ENCODE data around the gene SPOCK1. TPM values are rescaled to one million over a fixed set of nuclear protein-coding genes. Genes with fewer than 3 reads are reported as not detected.
A peak's percentile ranks its signal among the peaks of the same experiment; 100 is the strongest.

The SPOCK1 gene
- total and polyA plus RNA-seq, 2 of the 13 experiments (the other 11 are each of a cell fraction or from before 2014, with no cell fraction given), result 0.18 to 0.29 TPM

DNA sequence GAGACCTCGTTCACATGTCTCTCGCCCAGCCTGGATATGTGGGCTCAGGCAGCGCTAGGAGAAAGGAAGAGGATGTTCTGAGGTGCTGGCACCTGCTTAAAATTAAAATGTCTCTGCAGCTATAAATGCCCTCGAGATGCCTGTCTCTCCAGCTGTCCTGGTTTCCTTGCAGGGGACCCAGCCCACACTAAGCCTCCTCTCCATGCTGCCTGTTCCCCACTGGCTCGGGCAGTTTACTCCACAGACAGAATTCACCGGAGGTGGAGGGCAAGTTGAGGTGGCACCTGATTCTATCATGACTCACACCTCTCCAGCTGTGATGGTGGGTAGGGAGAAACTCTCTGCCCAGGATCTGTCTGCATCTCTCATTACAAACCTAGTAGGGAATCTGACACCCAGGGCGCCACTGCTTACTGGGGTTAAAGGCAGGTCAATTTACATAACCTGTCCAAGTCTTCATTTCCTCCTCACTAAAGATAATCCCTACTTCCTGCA lies 420.9 kb downstream of the SPOCK1 start (continued):
- TF ChIP-seq KDM6A (CRISPR knock-in tag; IDR thresholded peaks at IDR 0.05; ENCODE audit: low read depth) (no peak), GTF2F1 (IDR thresholded peaks at IDR 0.05; ENCODE audit: low read length) (no peak), ZNF562 (CRISPR knock-in tag; IDR thresholded peaks at IDR 0.05; ENCODE audit: borderline replicate concordance) (no peak), NCOA2 (CRISPR knock-in tag; IDR thresholded peaks at IDR 0.05) (no peak)

GRCh38 chr5:137075163-137075970 lies 423.8 kb downstream of the SPOCK1 start:
- H2AFZ ChIP-seq (ENCODE audit: low read length), result no peak overlapping the region
- H4K20me1 ChIP-seq (ENCODE audit: insufficient read depth, low read length), result no peaks in the 10 kb centered on the region
- no peaks in the 10 kb centered on the region for H3K4me1 ChIP-seq (ENCODE audit: insufficient read depth, low read length)
- FAIRE-seq (peak; percentile 76), DNase-seq (ENCODE audit: low spot score) (peak; percentile 69), ATAC-seq (peak; percentile 100)
- ChIA-PET CTCF (ENCODE audit: low intra/inter-chr PET ratio, low total read pairs) (no interaction called here), POLR2A (no interaction called here)
- intact Hi-C loops (cut with micrococcal nuclease; ENCODE audit: unreplicated experiment) (loop anchor here (1.0 kb wide), 2 partner anchors 140 to 145 kb away; no protein-coding TSS in a partner anchor), in situ Hi-C loops (cut with HindIII; ENCODE audit: extremely low pct_ligation_motif_present, low pct_unique_long_range_greater_than_20kb) (loop anchor here (5.0 kb wide), 1 partner anchor 147 kb away; no protein-coding TSS in a partner anchor)
- no TSS peak for BruUV-seq (replicated peaks)
- H3K9ac ChIP-seq (ENCODE audit: insufficient read depth, low read depth, low read length), result no peak overlapping the region
- H3K27ac ChIP-seq (ENCODE audit: extremely low read length, insufficient read depth, low read length), result no peak overlapping the region
- H3K9me3 ChIP-seq (ENCODE audit: low read length), result no peaks in the 10 kb centered on the region
- no peak overlapping the region for H3K4me2 ChIP-seq (ENCODE audit: low read depth, low read length)
- 7% methylated on average over 3 of the region's 7 CpGs for WGBS (ENCODE audit: low lambda C conversion rate)
- H3K4me3 ChIP-seq (replicated peaks in 1 of 3; ENCODE audit: insufficient read depth in 1 of 3, low read depth in 2 of 3, low read length in 3 of 3), result no peak overlapping the region
- no peaks in the 10 kb centered on the region; a peak in 1 of 5 replicates for H3K27me3 ChIP-seq (ENCODE audit: control insufficient read depth in 1 of 2, insufficient read depth in 2 of 2, low read length in 2 of 2)
- no peaks in the 10 kb centered on the region for H3K79me2 ChIP-seq (ENCODE audit: insufficient read depth, low read length)
- no peaks in the 10 kb centered on the region for H3K36me3 ChIP-seq (replicated peaks in 1 of 2; ENCODE audit: control insufficient read depth in 1 of 2, insufficient read depth in 2 of 2, low read length in 2 of 2)
- TF ChIP-seq SMC3 (IDR thresholded peaks at IDR 0.05; ENCODE audit: low read length), result peak; percentile 47
- TF ChIP-seq, protein P1, sequence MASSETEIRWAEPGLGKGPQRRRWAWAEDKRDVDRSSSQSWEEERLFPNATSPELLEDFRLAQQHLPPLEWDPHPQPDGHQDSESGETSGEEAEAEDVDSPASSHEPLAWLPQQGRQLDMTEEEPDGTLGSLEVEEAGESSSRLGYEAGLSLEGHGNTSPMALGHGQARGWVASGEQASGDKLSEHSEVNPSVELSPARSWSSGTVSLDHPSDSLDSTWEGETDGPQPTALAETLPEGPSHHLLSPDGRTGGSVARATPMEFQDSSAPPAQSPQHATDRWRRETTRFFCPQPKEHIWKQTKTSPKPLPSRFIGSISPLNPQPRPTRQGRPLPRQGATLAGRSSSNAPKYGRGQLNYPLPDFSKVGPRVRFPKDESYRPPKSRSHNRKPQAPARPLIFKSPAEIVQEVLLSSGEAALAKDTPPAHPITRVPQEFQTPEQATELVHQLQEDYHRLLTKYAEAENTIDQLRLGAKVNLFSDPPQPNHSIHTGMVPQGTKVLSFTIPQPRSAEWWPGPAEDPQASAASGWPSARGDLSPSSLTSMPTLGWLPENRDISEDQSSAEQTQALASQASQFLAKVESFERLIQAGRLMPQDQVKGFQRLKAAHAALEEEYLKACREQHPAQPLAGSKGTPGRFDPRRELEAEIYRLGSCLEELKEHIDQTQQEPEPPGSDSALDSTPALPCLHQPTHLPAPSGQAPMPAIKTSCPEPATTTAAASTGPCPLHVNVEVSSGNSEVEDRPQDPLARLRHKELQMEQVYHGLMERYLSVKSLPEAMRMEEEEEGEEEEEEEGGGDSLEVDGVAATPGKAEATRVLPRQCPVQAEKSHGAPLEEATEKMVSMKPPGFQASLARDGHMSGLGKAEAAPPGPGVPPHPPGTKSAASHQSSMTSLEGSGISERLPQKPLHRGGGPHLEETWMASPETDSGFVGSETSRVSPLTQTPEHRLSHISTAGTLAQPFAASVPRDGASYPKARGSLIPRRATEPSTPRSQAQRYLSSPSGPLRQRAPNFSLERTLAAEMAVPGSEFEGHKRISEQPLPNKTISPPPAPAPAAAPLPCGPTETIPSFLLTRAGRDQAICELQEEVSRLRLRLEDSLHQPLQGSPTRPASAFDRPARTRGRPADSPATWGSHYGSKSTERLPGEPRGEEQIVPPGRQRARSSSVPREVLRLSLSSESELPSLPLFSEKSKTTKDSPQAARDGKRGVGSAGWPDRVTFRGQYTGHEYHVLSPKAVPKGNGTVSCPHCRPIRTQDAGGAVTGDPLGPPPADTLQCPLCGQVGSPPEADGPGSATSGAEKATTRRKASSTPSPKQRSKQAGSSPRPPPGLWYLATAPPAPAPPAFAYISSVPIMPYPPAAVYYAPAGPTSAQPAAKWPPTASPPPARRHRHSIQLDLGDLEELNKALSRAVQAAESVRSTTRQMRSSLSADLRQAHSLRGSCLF (CRISPR knock-in tag; IDR thresholded peaks at IDR 0.05; ENCODE audit: borderline replicate concordance), result no peak
- 0 out of 2 replicates have a peak, but pooled peaks have one; percentile 11 for TF ChIP-seq FOSL2 (CRISPR knock-in tag; IDR thresholded peaks at IDR 0.05)
- TF ChIP-seq ELF3 (CRISPR knock-in tag; IDR thresholded peaks at IDR 0.05), result peak; percentile 80
- TF ChIP-seq ARHGAP35 (CRISPR knock-in tag; IDR thresholded peaks at IDR 0.05; ENCODE audit: borderline replicate concordance), result no peak
- TF ChIP-seq GABPB1 (CRISPR knock-in tag; IDR thresholded peaks at IDR 0.05), result peak; percentile 50; the same call in 1 of the 2 replicates
- peak; percentile 49; the same call in 1 of the 2 replicates for TF ChIP-seq ZNF788 (CRISPR knock-in tag; IDR thresholded peaks at IDR 0.05; ENCODE audit: borderline replicate concordance)
- no peak for TF ChIP-seq GABPA (IDR thresholded peaks at IDR 0.05; ENCODE audit: low read depth, low read length)
- 0 out of 2 replicates have a peak, but pooled peaks have one; percentile 17 for TF ChIP-seq GABPA (CRISPR knock-in tag; IDR thresholded peaks at IDR 0.05; ENCODE audit: low read depth)
- TF ChIP-seq ZNF616 (CRISPR knock-in tag; IDR thresholded peaks at IDR 0.05; ENCODE audit: low read depth), result no peak
- TF ChIP-seq STAG1 (CRISPR knock-in tag; IDR thresholded peaks at IDR 0.05), result peak; percentile 52
- TF ChIP-seq, protein P2, sequence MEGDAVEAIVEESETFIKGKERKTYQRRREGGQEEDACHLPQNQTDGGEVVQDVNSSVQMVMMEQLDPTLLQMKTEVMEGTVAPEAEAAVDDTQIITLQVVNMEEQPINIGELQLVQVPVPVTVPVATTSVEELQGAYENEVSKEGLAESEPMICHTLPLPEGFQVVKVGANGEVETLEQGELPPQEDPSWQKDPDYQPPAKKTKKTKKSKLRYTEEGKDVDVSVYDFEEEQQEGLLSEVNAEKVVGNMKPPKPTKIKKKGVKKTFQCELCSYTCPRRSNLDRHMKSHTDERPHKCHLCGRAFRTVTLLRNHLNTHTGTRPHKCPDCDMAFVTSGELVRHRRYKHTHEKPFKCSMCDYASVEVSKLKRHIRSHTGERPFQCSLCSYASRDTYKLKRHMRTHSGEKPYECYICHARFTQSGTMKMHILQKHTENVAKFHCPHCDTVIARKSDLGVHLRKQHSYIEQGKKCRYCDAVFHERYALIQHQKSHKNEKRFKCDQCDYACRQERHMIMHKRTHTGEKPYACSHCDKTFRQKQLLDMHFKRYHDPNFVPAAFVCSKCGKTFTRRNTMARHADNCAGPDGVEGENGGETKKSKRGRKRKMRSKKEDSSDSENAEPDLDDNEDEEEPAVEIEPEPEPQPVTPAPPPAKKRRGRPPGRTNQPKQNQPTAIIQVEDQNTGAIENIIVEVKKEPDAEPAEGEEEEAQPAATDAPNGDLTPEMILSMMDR (CRISPR knock-in tag; IDR thresholded peaks at IDR 0.05), result peak; percentile 81
- peak; percentile 41; the same call in 1 of the 2 replicates for TF ChIP-seq KDM2A (CRISPR knock-in tag; IDR thresholded peaks at IDR 0.05; ENCODE audit: borderline replicate concordance, low read depth)
